Fibroblast of lung (primary cell): ENCODE data around the gene PALS2. TPM values are rescaled to one million over a fixed set of nuclear protein-coding genes. Genes with fewer than 3 reads are reported as not detected.

Experiments used
- DNase-seq, 2 donors: peaks; one replicate each; pipeline versions ENCODE4 v3.0.0 to v3.0.0-alpha.2; 2010; ENCODE audit warnings: low read depth in 2 of 2
- H2AFZ ChIP-seq: 2 replicates; pipeline ENCODE4 v1.5.1; 2012; ENCODE audit warnings: low read length, control low read depth, inconsistent platforms
- H3K27ac ChIP-seq: 2 replicates; pipeline ENCODE4 v1.5.1; 2011; ENCODE audit warnings: low read length, control low read depth; ENCODE audit not compliant: insufficient read depth
- H3K27me3 ChIP-seq: 2 replicates; pipeline ENCODE4 v1.5.1; 2011; ENCODE audit warnings: mild to moderate bottlenecking, low read length; ENCODE audit not compliant: control insufficient read depth, insufficient read depth
- H3K36me3 ChIP-seq: 2 replicates; pipeline ENCODE4 v1.5.1; 2011; ENCODE audit warnings: low read length; ENCODE audit not compliant: control insufficient read depth, insufficient read depth
- H3K4me1 ChIP-seq: 2 replicates; pipeline ENCODE4 v1.5.1; 2011; ENCODE audit warnings: low read length; ENCODE audit not compliant: control insufficient read depth, insufficient read depth; ENCODE audit errors: extremely low read depth
- H3K4me2 ChIP-seq: 2 replicates; pipeline ENCODE4 v1.5.1; 2011; ENCODE audit warnings: low read length, control low read depth; ENCODE audit not compliant: insufficient read depth; ENCODE audit errors: extremely low read depth
- H3K4me3 ChIP-seq, 4 experiments: fragments of 200-600 bp in 1 of 4; sonication (generic) in 1 of 4; replicated peaks in 1 of 4; 2 replicates each; pipeline ENCODE4 v1.5.1; 2011 to 2016; ENCODE audit warnings: low read length in 4 of 4, low read depth in 3 of 4, mild to moderate bottlenecking in 3 of 4, control low read depth in 2 of 4, inconsistent platforms in 1 of 4, mixed read lengths in 1 of 4; ENCODE audit not compliant: insufficient read depth in 1 of 4; ENCODE audit errors: control extremely low read depth in 1 of 4
- H3K79me2 ChIP-seq: 2 replicates; pipeline ENCODE4 v1.5.1; 2012; ENCODE audit warnings: mild to moderate bottlenecking, low read length, inconsistent platforms; ENCODE audit not compliant: control insufficient read depth, insufficient read depth
- H3K9ac ChIP-seq: 2 replicates; pipeline ENCODE4 v1.5.1; 2011; ENCODE audit warnings: mild to moderate bottlenecking, low read length, control low read depth; ENCODE audit not compliant: insufficient read depth
- H3K9me3 ChIP-seq: 2 replicates; pipeline ENCODE4 v1.5.1; 2012; ENCODE audit warnings: low read depth, low read length; ENCODE audit not compliant: control insufficient read depth, insufficient read depth
- H4K20me1 ChIP-seq: 2 replicates; pipeline ENCODE4 v1.5.1; 2011; ENCODE audit warnings: low read length; ENCODE audit not compliant: control insufficient read depth, insufficient read depth; ENCODE audit errors: extremely low read depth
- CTCF ChIP-seq, 2 donors: IDR thresholded peaks in 1 of 2; conservative IDR thresholded peaks in 1 of 2; 1 replicate in 1 of 2; 2 replicates in 1 of 2; pipeline ENCODE4 v1.5.1; 2011 to 2012; ENCODE audit warnings: low read length in 2 of 2, control low read depth in 1 of 2, inconsistent platforms in 1 of 2, low read depth in 1 of 2, mild to moderate bottlenecking in 1 of 2
- EZH2 ChIP-seq: IDR thresholded peaks from 2 replicates; pipeline ENCODE4 v1.5.1; 2012; ENCODE audit warnings: low read length, control low read depth, mild to moderate bottlenecking; ENCODE audit errors: missing control alignments
- polyA plus RNA-seq, 2 donors: library from polyadenylated mRNA; depleted of rRNA in 1 of 2; stranded (reverse) in 1 of 2; unstranded in 1 of 2; fragments of >200 nt; gene quantifications; 2 replicates each; pipeline ENCODE4 v1.2.1, GENCODE V29; 2011 to 2012; ENCODE audit warnings: missing spikeins in 1 of 2
- total RNA-seq: library from RNA; depleted of rRNA; stranded (reverse); fragments of >200 nt; gene quantifications from 2 replicates; pipeline ENCODE4 v1.2.1, GENCODE V29; 2014

PALS2 gene
- total and polyA plus RNA-seq, 2 donors (not counting 1 experiment from before 2014, with no cell fraction given): 12.0 to 18.5 TPM

GRCh38 chr7:24619978-24620377 is 46.7 kb downstream of the PALS2 start:
- Histone ChIP-seq H3K9me3 (no peaks in the 10 kb centered on the region), H3K27ac (no peak overlapping the region), H3K79me2 (peaks cover 6% of the 10 kb centered on the region), H3K9ac (no peak overlapping the region), H3K36me3 (no peaks in the 10 kb centered on the region), H3K4me2 (no peak overlapping the region), H3K4me1 (no peaks in the 10 kb centered on the region), H3K4me3 (no peak overlapping the region), H3K27me3 (no peaks in the 10 kb centered on the region), H4K20me1 (no peaks in the 10 kb centered on the region), H2AFZ (no peak overlapping the region)
- DNase-seq: no peak
- TF ChIP-seq EZH2 (no peak), CTCF (conservative IDR thresholded peaks at IDR 0.05 in 1 of 2, IDR thresholded peaks at IDR 0.05 in 1 of 2; ENCODE audit: low read depth in 1 of 2, low read length in 2 of 2) (no peak)

GRCh38 chr7:24622646-24623182 is 49.5 kb downstream of the PALS2 start:
- Histone ChIP-seq H3K9me3 (no peaks in the 10 kb centered on the region), H3K36me3 (no peaks in the 10 kb centered on the region), H4K20me1 (no peaks in the 10 kb centered on the region), H3K4me2 (no peak overlapping the region), H3K9ac (no peak overlapping the region), H3K4me3 (no peak overlapping the region), H3K4me1 (no peaks in the 10 kb centered on the region), H3K27ac (no peak overlapping the region), H3K79me2 (peaks cover 6% of the 10 kb centered on the region), H2AFZ (no peak overlapping the region), H3K27me3 (no peaks in the 10 kb centered on the region)
- peak in 1 of 2 donors; percentile 16 for DNase-seq
- no peak for TF ChIP-seq EZH2
- no peak for TF ChIP-seq CTCF (conservative IDR thresholded peaks at IDR 0.05 in 1 of 2, IDR thresholded peaks at IDR 0.05 in 1 of 2; ENCODE audit: low read depth in 1 of 2, low read length in 2 of 2)

Other genes starting within 250 kb of the PALS2 start
- gene GSDME, start 184.0 kb downstream of the PALS2 start, total RNA-seq: 40.1 and 57.1 TPM in 2 replicates
- 28.1 and 40.8 TPM in 2 replicates for gene GSDME, start 184.0 kb downstream of the PALS2 start, polyA plus RNA-seq